K562 (cell line): Measurements from ENCODE around the gene COQ8B.

Experiments
- CEBPG ChIP-seq, 3 experiments: fragments of 200-800 bp in 1 of 3; sonication (Bioruptor generic) in 1 of 3; sonication (generic) in 1 of 3; formaldehyde crosslinking in 1 of 3; IDR thresholded peaks in 2 of 3; conservative IDR thresholded peaks in 1 of 3; 2 replicates each; pipeline versions ENCODE4 v1.6.1 to v1.8.0; 2016 to 2022; ENCODE audit warnings: missing compliant biosample characterization in 2 of 3, missing genetic modification characterization in 2 of 3, mild to moderate bottlenecking in 1 of 3, missing genetic modification reagents in 1 of 3
- CHD2 ChIP-seq: IDR thresholded peaks from 2 replicates; pipeline ENCODE4 v1.6.1; 2011; ENCODE audit warnings: low read depth, low read length
- EZH2 ChIP-seq: IDR thresholded peaks from 2 replicates; pipeline ENCODE4 v1.6.1; 2012; ENCODE audit warnings: low read depth, mild to moderate bottlenecking, inconsistent platforms, low read length, borderline replicate concordance
- NFE2L1 ChIP-seq: fragments of 450-650 bp; IDR thresholded peaks from 2 replicates; pipeline ENCODE4 v1.6.1; 2016; ENCODE audit warnings: missing genetic modification characterization, low read depth, mild to moderate bottlenecking, missing compliant biosample characterization, moderate library complexity, borderline replicate concordance
- REST ChIP-seq, 2 experiments: fragments of 450-650 bp; formaldehyde crosslinking in 1 of 2; IDR thresholded peaks; 2 replicates each; pipeline versions ENCODE4 v1.4.0 to v1.6.1; 2014 to 2020; ENCODE audit warnings: mild to moderate bottlenecking in 2 of 2, borderline replicate concordance in 1 of 2, low read depth in 1 of 2
- SAP30 ChIP-seq: fragments of 200-600 bp; sonication (generic); IDR thresholded peaks from 2 replicates; pipeline ENCODE4 v1.6.1; 2012; ENCODE audit warnings: borderline replicate concordance, low read depth, mild to moderate bottlenecking, moderate library complexity, low read length, control low read depth, inconsistent platforms; ENCODE audit not compliant: insufficient read depth, poor library complexity, severe bottlenecking
- SREBF2 ChIP-seq: sonication (generic); formaldehyde crosslinking; IDR thresholded peaks from 2 replicates; pipeline ENCODE4 v1.4.0; 2020; ENCODE audit warnings: mild to moderate bottlenecking, missing genetic modification reagents
- ZEB2 ChIP-seq: fragments of 450-650 bp; IDR thresholded peaks from 2 replicates; pipeline ENCODE4 v1.6.1; 2016
- ZZZ3 ChIP-seq: fragments of 450-650 bp; IDR thresholded peaks from 2 replicates; pipeline ENCODE4 v1.6.1; 2016; ENCODE audit warnings: antibody characterized with exemption, mild to moderate bottlenecking, moderate library complexity
- TF ChIP-seq, protein P1 (sequence below), 3 experiments: IDR thresholded peaks in 2 of 3; conservative IDR thresholded peaks in 1 of 3; 2 replicates each; pipeline ENCODE4 v1.5.1; 2011 to 2012; ENCODE audit warnings: low read length in 3 of 3, mild to moderate bottlenecking in 3 of 3, control low read depth in 2 of 3, improper control_type of control experiment in 1 of 3, inconsistent platforms in 1 of 3, low read depth in 1 of 3, mixed read lengths in 1 of 3, moderate library complexity in 1 of 3; ENCODE audit not compliant: insufficient read depth in 2 of 3
- TF ChIP-seq, protein P2 (sequence below): sonication (generic); formaldehyde crosslinking; IDR thresholded peaks from 2 replicates; pipeline ENCODE4 v1.9.0; 2022; ENCODE audit warnings: mild to moderate bottlenecking, missing genetic modification reagents
- TF ChIP-seq, protein P3 (sequence below): fragments of 450-650 bp; formaldehyde crosslinking; conservative IDR thresholded peaks from 2 replicates; pipeline ENCODE4 v1.4.0; 2022; ENCODE audit warnings: mild to moderate bottlenecking, missing genetic modification characterization

DNA sequence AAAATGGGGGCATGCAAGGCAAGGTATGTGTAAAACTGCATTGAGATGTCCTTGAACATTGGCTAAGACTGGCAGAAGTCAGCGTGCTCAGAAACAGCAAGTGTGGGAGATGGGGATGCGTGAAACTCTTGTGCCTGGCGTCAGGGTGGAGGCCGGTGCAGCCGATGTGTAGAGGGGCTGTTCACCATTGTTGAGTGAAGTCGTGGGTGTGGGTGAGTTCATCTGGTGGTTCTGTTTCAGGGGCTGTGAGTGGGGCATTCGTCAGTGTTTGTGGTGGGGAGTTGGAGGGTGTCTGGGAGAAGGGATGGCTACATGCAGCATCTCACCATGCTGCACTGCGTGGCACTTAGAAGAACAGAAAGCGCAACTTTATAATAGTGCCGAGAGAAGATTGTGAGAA is 47.3 kb upstream of the COQ8B start:
- no peak for TF ChIP-seq CHD2
- TF ChIP-seq SREBF2: no peak
- no peak for TF ChIP-seq ZEB2
- TF ChIP-seq, protein P1, sequence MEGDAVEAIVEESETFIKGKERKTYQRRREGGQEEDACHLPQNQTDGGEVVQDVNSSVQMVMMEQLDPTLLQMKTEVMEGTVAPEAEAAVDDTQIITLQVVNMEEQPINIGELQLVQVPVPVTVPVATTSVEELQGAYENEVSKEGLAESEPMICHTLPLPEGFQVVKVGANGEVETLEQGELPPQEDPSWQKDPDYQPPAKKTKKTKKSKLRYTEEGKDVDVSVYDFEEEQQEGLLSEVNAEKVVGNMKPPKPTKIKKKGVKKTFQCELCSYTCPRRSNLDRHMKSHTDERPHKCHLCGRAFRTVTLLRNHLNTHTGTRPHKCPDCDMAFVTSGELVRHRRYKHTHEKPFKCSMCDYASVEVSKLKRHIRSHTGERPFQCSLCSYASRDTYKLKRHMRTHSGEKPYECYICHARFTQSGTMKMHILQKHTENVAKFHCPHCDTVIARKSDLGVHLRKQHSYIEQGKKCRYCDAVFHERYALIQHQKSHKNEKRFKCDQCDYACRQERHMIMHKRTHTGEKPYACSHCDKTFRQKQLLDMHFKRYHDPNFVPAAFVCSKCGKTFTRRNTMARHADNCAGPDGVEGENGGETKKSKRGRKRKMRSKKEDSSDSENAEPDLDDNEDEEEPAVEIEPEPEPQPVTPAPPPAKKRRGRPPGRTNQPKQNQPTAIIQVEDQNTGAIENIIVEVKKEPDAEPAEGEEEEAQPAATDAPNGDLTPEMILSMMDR (IDR thresholded peaks at IDR 0.05 in 2 of 3, conservative IDR thresholded peaks at IDR 0.05 in 1 of 3; ENCODE audit: insufficient read depth in 2 of 3, low read depth in 1 of 3, low read length in 3 of 3): no peak
- TF ChIP-seq NFE2L1: no peak
- no peak for TF ChIP-seq CEBPG (CRISPR knock-in tag; IDR thresholded peaks at IDR 0.05)
- no peak for TF ChIP-seq CEBPG (tag; conservative IDR thresholded peaks at IDR 0.05 in 1 of 2, IDR thresholded peaks at IDR 0.05 in 1 of 2)
- no peak for TF ChIP-seq ZZZ3
- TF ChIP-seq, protein P2, sequence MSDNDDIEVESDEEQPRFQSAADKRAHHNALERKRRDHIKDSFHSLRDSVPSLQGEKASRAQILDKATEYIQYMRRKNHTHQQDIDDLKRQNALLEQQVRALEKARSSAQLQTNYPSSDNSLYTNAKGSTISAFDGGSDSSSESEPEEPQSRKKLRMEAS (CRISPR knock-in tag): no peak
- no peak for TF ChIP-seq SAP30
- TF ChIP-seq REST (IDR thresholded peaks at IDR 0.05; ENCODE audit: borderline replicate concordance): no peak
- no peak for TF ChIP-seq REST (CRISPR knock-in tag; IDR thresholded peaks at IDR 0.05; ENCODE audit: low read depth)
- TF ChIP-seq, protein P3, sequence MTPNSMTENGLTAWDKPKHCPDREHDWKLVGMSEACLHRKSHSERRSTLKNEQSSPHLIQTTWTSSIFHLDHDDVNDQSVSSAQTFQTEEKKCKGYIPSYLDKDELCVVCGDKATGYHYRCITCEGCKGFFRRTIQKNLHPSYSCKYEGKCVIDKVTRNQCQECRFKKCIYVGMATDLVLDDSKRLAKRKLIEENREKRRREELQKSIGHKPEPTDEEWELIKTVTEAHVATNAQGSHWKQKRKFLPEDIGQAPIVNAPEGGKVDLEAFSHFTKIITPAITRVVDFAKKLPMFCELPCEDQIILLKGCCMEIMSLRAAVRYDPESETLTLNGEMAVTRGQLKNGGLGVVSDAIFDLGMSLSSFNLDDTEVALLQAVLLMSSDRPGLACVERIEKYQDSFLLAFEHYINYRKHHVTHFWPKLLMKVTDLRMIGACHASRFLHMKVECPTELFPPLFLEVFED (CRISPR knock-in tag): no peak
- TF ChIP-seq EZH2: no peak
